A549 (cell line): ENCODE measurements around the gene UGT8.

Experiments
- MYC ChIP-seq: IDR thresholded peaks from 2 replicates; pipeline ENCODE4 v1.6.1; 2012; ENCODE audit warnings: mild to moderate bottlenecking, inconsistent platforms, low read length, improper control_type of control experiment, borderline replicate concordance
- POLR2A ChIP-seq: IDR thresholded peaks from 2 replicates; pipeline ENCODE4 v1.6.1; 2012; ENCODE audit warnings: mild to moderate bottlenecking, low read length
- TF ChIP-seq, protein P1 (sequence below): fragments of >200 bp; sonication (Bioruptor Twin); formaldehyde crosslinking; IDR thresholded peaks from 3 replicates; pipeline ENCODE4 v1.5.1; 2016
- TF ChIP-seq, protein P2 (sequence below): fragments of >200 bp; sonication (Bioruptor Twin); formaldehyde crosslinking; IDR thresholded peaks from 3 replicates; pipeline ENCODE4 v1.6.1; 2016

DNA sequence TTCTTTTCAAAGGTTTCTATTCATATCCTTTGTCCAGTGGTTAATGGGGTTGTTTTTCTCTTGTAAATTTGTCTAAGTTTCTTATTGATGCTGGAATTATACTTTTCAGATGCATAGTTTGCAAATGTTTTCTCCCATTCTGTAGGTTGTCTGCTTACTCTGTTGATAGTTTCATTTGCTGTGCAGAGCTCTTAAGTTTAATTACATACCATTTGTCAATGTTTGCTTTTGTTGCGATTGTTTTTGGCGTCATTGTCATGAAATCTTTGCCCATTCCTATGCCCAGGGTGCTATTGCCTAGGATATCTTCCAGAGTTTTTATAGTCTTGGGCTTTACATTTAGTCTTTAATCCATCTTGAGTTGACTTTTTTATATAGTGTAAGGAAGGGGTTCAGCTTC is 21.2 kb upstream of the UGT8 start:
- TF ChIP-seq, protein P1, sequence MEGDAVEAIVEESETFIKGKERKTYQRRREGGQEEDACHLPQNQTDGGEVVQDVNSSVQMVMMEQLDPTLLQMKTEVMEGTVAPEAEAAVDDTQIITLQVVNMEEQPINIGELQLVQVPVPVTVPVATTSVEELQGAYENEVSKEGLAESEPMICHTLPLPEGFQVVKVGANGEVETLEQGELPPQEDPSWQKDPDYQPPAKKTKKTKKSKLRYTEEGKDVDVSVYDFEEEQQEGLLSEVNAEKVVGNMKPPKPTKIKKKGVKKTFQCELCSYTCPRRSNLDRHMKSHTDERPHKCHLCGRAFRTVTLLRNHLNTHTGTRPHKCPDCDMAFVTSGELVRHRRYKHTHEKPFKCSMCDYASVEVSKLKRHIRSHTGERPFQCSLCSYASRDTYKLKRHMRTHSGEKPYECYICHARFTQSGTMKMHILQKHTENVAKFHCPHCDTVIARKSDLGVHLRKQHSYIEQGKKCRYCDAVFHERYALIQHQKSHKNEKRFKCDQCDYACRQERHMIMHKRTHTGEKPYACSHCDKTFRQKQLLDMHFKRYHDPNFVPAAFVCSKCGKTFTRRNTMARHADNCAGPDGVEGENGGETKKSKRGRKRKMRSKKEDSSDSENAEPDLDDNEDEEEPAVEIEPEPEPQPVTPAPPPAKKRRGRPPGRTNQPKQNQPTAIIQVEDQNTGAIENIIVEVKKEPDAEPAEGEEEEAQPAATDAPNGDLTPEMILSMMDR: no peak
- TF ChIP-seq MYC (no peak), POLR2A (no peak)
- TF ChIP-seq, protein P2, sequence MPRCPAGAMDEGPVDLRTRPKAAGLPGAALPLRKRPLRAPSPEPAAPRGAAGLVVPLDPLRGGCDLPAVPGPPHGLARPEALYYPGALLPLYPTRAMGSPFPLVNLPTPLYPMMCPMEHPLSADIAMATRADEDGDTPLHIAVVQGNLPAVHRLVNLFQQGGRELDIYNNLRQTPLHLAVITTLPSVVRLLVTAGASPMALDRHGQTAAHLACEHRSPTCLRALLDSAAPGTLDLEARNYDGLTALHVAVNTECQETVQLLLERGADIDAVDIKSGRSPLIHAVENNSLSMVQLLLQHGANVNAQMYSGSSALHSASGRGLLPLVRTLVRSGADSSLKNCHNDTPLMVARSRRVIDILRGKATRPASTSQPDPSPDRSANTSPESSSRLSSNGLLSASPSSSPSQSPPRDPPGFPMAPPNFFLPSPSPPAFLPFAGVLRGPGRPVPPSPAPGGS: no peak
